Osteocyte (in vitro differentiated cells): ENCODE data around the gene AKIRIN2. TPM values are rescaled to one million over a fixed set of nuclear protein-coding genes. Genes with fewer than 3 reads are reported as not detected.

Source experiments
- DNase-seq: peaks from one replicate; pipeline ENCODE4 v3.0.0; 2021; ENCODE audit warnings: mixed read lengths; ENCODE audit not compliant: unreplicated experiment; ENCODE audit errors: extremely low spot score
- H3K27ac Mint-ChIP-seq: one replicate; pipeline ENCODE4 v1.8.0; 2021; ENCODE audit warnings: mild to moderate bottlenecking, mixed read lengths; ENCODE audit not compliant: unreplicated experiment
- H3K27me3 Mint-ChIP-seq: one replicate; pipeline ENCODE4 v1.8.0; 2021; ENCODE audit warnings: mixed read lengths; ENCODE audit not compliant: unreplicated experiment
- H3K36me3 Mint-ChIP-seq: one replicate; pipeline ENCODE4 v1.8.0; 2021; ENCODE audit warnings: mixed read lengths; ENCODE audit not compliant: unreplicated experiment
- H3K4me1 Mint-ChIP-seq: one replicate; pipeline ENCODE4 v1.8.0; 2021; ENCODE audit warnings: mixed read lengths; ENCODE audit not compliant: unreplicated experiment
- H3K4me3 Mint-ChIP-seq: one replicate; pipeline ENCODE4 v1.8.0; 2021; ENCODE audit warnings: mild to moderate bottlenecking, moderate library complexity, mixed read lengths; ENCODE audit not compliant: unreplicated experiment
- H3K9me3 Mint-ChIP-seq: one replicate; pipeline ENCODE4 v1.8.0; 2021; ENCODE audit warnings: mixed read lengths; ENCODE audit not compliant: unreplicated experiment
- CTCF ChIP-seq: fragments of 200-600 bp; sonication (generic); IDR thresholded peaks from 2 replicates; pipeline ENCODE4 v1.5.0; 2021; ENCODE audit warnings: antibody characterized with exemption, mild to moderate bottlenecking, moderate library complexity
- total RNA-seq: library from RNA; stranded (reverse); gene quantifications from 2 replicates; pipeline ENCODE4 v1.2.1, GENCODE V29; 2021

AKIRIN2 gene
- total RNA-seq, 1 donor from 2014 or later: 68.1 TPM

- Mint-ChIP-seq H3K9me3 (no peaks in the 10 kb centered on the region), H3K36me3 (peaks cover 50% of the 10 kb centered on the region), H3K4me1 (peaks cover 9% of the 10 kb centered on the region), H3K4me3 (no peak overlapping the region), H3K27ac (no peak overlapping the region), H3K27me3 (no peaks in the 10 kb centered on the region)
- DNase-seq: no peak
- TF ChIP-seq CTCF: no peak
Observed at GRCh38 chr6:87672641-87673040, 29.4 kb downstream of the AKIRIN2 start.

GRCh38 chr6:87671555-87672029, 30.4 kb downstream of the AKIRIN2 start:
- Mint-ChIP-seq H3K36me3 (peaks cover 48% of the 10 kb centered on the region), H3K4me3 (no peak overlapping the region), H3K27me3 (no peaks in the 10 kb centered on the region), H3K9me3 (no peaks in the 10 kb centered on the region), H3K4me1 (peaks cover 9% of the 10 kb centered on the region), H3K27ac (no peak overlapping the region)
- no peak for TF ChIP-seq CTCF
- no peak for DNase-seq

- Mint-ChIP-seq H3K4me1 (peaks cover 9% of the 10 kb centered on the region), H3K27me3 (no peaks in the 10 kb centered on the region), H3K36me3 (peaks cover 43% of the 10 kb centered on the region), H3K9me3 (no peaks in the 10 kb centered on the region), H3K4me3 (no peak overlapping the region), H3K27ac (no peak overlapping the region)
- no peak for DNase-seq
- TF ChIP-seq CTCF: no peak
Observed at GRCh38 chr6:87670707-87671106, 31.3 kb downstream of the AKIRIN2 start.

- Mint-ChIP-seq H3K4me3 (no peak overlapping the region), H3K36me3 (peaks cover 32% of the 10 kb centered on the region), H3K27ac (no peak overlapping the region), H3K27me3 (no peaks in the 10 kb centered on the region), H3K4me1 (peaks cover 10% of the 10 kb centered on the region), H3K9me3 (no peaks in the 10 kb centered on the region)
- no peak for TF ChIP-seq CTCF
- no peak for DNase-seq
Observed at GRCh38 chr6:87669051-87669450, 33.0 kb downstream of the AKIRIN2 start.

- DNase-seq: no peak
- TF ChIP-seq CTCF: no peak
- Mint-ChIP-seq H3K36me3 (peaks cover 35% of the 10 kb centered on the region), H3K4me3 (no peak overlapping the region), H3K27ac (no peak overlapping the region), H3K9me3 (no peaks in the 10 kb centered on the region), H3K27me3 (no peaks in the 10 kb centered on the region), H3K4me1 (peaks cover 13% of the 10 kb centered on the region)
Observed at GRCh38 chr6:87668013-87668412, 34.0 kb downstream of the AKIRIN2 start.
